Fibroblast of villous mesenchyme (primary cell): ENCODE data around the gene TMC3. TPM values are rescaled to one million over a fixed set of nuclear protein-coding genes. Genes with fewer than 3 reads are reported as not detected.
A peak's percentile ranks its signal among the peaks of the same experiment; 100 is the strongest.

ENCODE experiments used
- DNase-seq: peaks from one replicate; pipeline ENCODE4 v3.0.0-alpha.2; 2010; ENCODE audit warnings: low read depth
- H3K4me3 ChIP-seq: 2 replicates; pipeline ENCODE4 v1.5.1; 2011; ENCODE audit warnings: low read depth, mild to moderate bottlenecking, low read length
- total RNA-seq: library from RNA; depleted of rRNA; stranded (reverse); fragments of >200 nt; gene quantifications from 2 replicates; pipeline ENCODE4 v1.2.3, GENCODE V29; 2012
- TF ChIP-seq, protein P1 (sequence below): IDR thresholded peaks from 2 replicates; pipeline ENCODE4 v1.5.1; 2012; ENCODE audit warnings: low read depth, mild to moderate bottlenecking, low read length; ENCODE audit not compliant: insufficient read depth

TMC3 gene
- total RNA-seq, 1 donor = not detected

- no peak overlapping the region for H3K4me3 ChIP-seq
- peak; percentile 91 for DNase-seq
- TF ChIP-seq, protein P1, sequence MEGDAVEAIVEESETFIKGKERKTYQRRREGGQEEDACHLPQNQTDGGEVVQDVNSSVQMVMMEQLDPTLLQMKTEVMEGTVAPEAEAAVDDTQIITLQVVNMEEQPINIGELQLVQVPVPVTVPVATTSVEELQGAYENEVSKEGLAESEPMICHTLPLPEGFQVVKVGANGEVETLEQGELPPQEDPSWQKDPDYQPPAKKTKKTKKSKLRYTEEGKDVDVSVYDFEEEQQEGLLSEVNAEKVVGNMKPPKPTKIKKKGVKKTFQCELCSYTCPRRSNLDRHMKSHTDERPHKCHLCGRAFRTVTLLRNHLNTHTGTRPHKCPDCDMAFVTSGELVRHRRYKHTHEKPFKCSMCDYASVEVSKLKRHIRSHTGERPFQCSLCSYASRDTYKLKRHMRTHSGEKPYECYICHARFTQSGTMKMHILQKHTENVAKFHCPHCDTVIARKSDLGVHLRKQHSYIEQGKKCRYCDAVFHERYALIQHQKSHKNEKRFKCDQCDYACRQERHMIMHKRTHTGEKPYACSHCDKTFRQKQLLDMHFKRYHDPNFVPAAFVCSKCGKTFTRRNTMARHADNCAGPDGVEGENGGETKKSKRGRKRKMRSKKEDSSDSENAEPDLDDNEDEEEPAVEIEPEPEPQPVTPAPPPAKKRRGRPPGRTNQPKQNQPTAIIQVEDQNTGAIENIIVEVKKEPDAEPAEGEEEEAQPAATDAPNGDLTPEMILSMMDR = no peak
These were observed 12.9 kb upstream of the TMC3 start for GRCh38 chr15:81386947-81387346.

DNA sequence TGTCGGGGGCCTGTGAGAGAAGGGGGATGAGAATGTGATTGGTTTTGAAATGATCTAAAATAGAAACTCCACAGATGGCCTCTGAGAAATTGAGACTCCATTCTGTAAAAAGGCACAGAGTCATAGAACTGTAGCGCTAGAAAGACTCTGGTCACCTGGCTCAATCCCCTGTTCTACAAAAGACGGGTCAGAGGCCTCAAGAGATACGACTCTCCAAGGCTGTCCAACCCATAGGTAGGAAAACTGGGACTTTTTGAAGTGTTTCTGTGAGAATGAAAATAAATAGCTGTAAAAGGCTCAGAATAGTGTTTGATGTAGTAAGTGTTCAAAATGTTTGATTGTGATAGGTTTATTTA lies 11.7 kb upstream of the TMC3 start:
- TF ChIP-seq, protein P1 = no peak
- H3K4me3 ChIP-seq = no peak overlapping the region
- DNase-seq = no peak

DNA sequence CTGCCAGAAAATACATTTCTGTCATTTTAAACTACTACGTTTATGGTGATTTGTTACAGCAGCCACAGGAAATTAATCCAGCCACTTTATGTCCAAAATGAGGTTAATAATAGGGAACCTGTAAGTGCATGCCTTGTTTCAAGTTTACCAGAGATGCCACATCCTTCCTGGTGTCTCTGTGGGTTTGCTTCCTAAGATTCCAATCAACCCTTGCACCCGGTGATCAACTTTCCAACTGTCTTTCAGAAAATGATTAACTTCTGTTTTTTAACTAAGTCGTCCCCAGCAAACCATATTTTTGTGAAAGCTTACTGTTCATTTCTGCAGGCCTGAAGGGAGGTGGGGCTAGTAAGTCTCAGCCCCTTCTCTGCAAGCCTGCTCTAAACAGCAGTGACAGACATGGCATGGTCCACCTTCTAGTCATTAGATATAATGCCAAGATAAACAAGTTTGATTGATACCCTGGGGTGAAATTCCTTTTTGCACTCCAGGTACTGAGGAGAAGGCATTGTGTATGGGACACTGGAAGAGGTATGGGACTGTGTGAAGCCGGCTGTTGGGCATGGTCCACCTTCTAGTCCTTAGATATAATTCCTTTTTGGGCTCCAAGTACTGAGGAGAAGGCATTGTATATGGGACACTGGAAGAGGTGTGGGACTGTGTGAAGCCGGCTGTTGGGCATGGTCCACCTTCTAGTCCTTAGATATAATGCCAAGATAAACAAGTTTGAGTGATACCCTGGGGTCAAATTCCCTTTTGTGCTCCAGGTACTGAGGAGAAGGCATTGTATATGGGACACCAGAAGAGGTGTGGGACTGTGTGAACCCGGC lies 11.1 kb upstream of the TMC3 start:
- TF ChIP-seq, protein P1 = no peak
- no peak overlapping the region for H3K4me3 ChIP-seq
- DNase-seq = no peak

GRCh38 chr15:81381720-81382119 lies 7.7 kb upstream of the TMC3 start:
- TF ChIP-seq, protein P1 = no peak
- DNase-seq = no peak
- no peak overlapping the region for H3K4me3 ChIP-seq

DNA sequence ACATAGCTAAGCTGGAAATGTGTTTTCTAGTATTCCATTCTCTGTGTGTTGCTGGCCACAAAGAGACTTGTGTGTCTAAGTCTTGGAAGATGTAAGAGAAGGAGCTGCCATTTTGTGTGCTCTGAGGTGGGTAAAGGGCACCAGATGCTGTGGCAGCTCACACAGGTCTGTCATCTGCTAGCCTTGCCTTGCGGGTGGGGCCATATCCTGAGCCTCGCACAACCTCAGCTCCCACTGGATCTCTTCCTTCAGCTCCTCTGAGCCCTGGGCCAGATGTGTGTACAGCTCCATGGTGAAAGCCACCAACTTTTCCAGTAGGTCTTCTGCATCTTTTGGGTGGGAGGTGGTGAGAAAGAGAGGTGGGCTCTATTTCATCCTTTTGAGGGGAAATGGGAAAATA lies 6.7 kb upstream of the TMC3 start:
- TF ChIP-seq, protein P1 = no peak
- DNase-seq = no peak
- H3K4me3 ChIP-seq = no peak overlapping the region

DNA sequence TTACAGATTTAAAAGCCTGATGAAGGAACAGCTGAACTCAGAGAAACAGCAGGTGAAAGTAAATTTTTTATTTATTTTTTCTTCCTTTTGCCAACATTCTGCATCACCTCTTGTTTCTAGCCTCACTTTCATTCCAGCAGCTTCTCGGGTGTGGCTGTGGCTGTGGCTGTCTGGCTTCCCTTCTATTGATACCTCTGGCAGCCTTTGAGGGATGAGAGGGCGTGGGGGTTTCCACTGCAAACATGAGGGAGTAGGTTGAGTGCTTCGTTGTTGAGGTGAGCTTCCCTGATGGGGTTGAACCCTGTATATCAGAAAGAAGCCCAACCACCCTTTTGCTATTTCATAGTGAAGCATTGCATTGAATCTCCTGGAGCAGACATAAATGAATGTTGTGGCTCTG lies 6.2 kb upstream of the TMC3 start:
- H3K4me3 ChIP-seq = no peak overlapping the region
- TF ChIP-seq, protein P1 = no peak
- no peak for DNase-seq

GRCh38 chr15:81379269-81379668 lies 5.3 kb upstream of the TMC3 start:
- no peak overlapping the region for H3K4me3 ChIP-seq
- TF ChIP-seq, protein P1 = no peak
- peak; percentile 37 for DNase-seq
